Testis (tissue), 2 donors: ENCODE data around the gene TRAPPC11.

Experiments
- CTCF ChIP-seq, 3 experiments: fragments of 450-650 bp in 2 of 3; fragments of 200-600 bp in 1 of 3; sonication (generic) in 1 of 3; IDR thresholded peaks; one replicate each; pipeline ENCODE4 v1.5.1; 2016 to 2019; ENCODE audit warnings: antibody characterized with exemption in 3 of 3, mild to moderate bottlenecking in 2 of 3, moderate library complexity in 1 of 3
- POLR2A ChIP-seq: fragments of 450-650 bp; IDR thresholded peaks from one replicate; pipeline ENCODE4 v1.6.1; 2017; ENCODE audit warnings: antibody characterized with exemption, mild to moderate bottlenecking, moderate library complexity

GRCh38 chr4:183633476-183634400 is 25.4 kb upstream of the TRAPPC11 start:
- no peak for TF ChIP-seq POLR2A
- no peak for TF ChIP-seq CTCF (IDR thresholded peaks at IDR 0.05)
